Neural progenitor cell (in vitro differentiated cells): ENCODE data around the gene HIGD1B. TPM values are rescaled to one million over a fixed set of nuclear protein-coding genes. Genes with fewer than 3 reads are reported as not detected.

ENCODE experiments used
- DNase-seq: peaks from one replicate; pipeline ENCODE4 v3.0.0-alpha.2; 2016; ENCODE audit warnings: low spot score
- H2AFZ ChIP-seq: fragments of 200-600 bp; sonication (generic); replicated peaks from 2 replicates; pipeline ENCODE4 v1.6.1; 2016; ENCODE audit warnings: antibody characterized with exemption
- H3F3A ChIP-seq: fragments of 200-600 bp; sonication (generic); 2 replicates; pipeline ENCODE4 v1.6.1; 2016; ENCODE audit warnings: antibody characterized with exemption, low read depth
- H3K27ac ChIP-seq: fragments of 200-600 bp; sonication (generic); 2 replicates; pipeline ENCODE4 v1.5.1; 2016; ENCODE audit warnings: mild to moderate bottlenecking
- H3K27me3 ChIP-seq: fragments of 200-600 bp; sonication (generic); 2 replicates; pipeline ENCODE4 v1.6.1; 2016; ENCODE audit warnings: mild to moderate bottlenecking, moderate library complexity
- H3K36me3 ChIP-seq: fragments of 200-600 bp; sonication (generic); 2 replicates; pipeline ENCODE4 v1.5.1; 2016
- H3K4me1 ChIP-seq: fragments of 200-600 bp; sonication (generic); 2 replicates; pipeline ENCODE4 v1.6.1; 2016; ENCODE audit warnings: mixed run types
- H3K4me2 ChIP-seq: fragments of 200-600 bp; sonication (generic); 2 replicates; pipeline ENCODE4 v1.6.1; 2016
- H3K4me3 ChIP-seq: fragments of 200-600 bp; sonication (generic); 2 replicates; pipeline ENCODE4 v1.5.1; 2016
- H3K79me2 ChIP-seq: fragments of 200-600 bp; sonication (generic); 2 replicates; pipeline ENCODE4 v1.6.1; 2016; ENCODE audit warnings: low read depth
- H3K9ac ChIP-seq: fragments of 200-600 bp; sonication (generic); 2 replicates; pipeline ENCODE4 v1.6.1; 2016
- H3K9me3 ChIP-seq: fragments of 200-600 bp; sonication (generic); 2 replicates; pipeline ENCODE4 v1.5.1; 2016; ENCODE audit warnings: low read depth
- H4K20me1 ChIP-seq: fragments of 200-600 bp; sonication (generic); 2 replicates; pipeline ENCODE4 v1.6.1; 2016; ENCODE audit warnings: low read depth
- H3K27ac Mint-ChIP-seq: 3 replicates; pipeline ENCODE4 v1.8.0; 2021; ENCODE audit warnings: mixed read lengths
- H3K27me3 Mint-ChIP-seq: 2 replicates; pipeline ENCODE4 v1.8.0; 2022; ENCODE audit warnings: low read depth, mild to moderate bottlenecking, inconsistent platforms, moderate library complexity, mixed read lengths; ENCODE audit not compliant: insufficient read depth
- H3K36me3 Mint-ChIP-seq: 3 replicates; pipeline ENCODE4 v1.8.0; 2021; ENCODE audit warnings: mixed read lengths
- H3K4me1 Mint-ChIP-seq: 3 replicates; pipeline ENCODE4 v1.8.0; 2021; ENCODE audit warnings: mixed read lengths
- H3K4me3 Mint-ChIP-seq: 3 replicates; pipeline ENCODE4 v1.8.0; 2021; ENCODE audit warnings: mild to moderate bottlenecking, moderate library complexity, mixed read lengths
- H3K9me3 Mint-ChIP-seq: 3 replicates; pipeline ENCODE4 v1.8.0; 2020; ENCODE audit warnings: mixed read lengths
- EZH2 ChIP-seq: fragments of 200-600 bp; sonication (generic); IDR thresholded peaks from 2 replicates; pipeline ENCODE4 v1.6.1; 2017; ENCODE audit warnings: antibody characterized with exemption, mild to moderate bottlenecking, moderate library complexity
- EZH2phosphoT487 ChIP-seq: fragments of 200-600 bp; sonication (generic); IDR thresholded peaks from 2 replicates; pipeline ENCODE4 v1.6.1; 2017; ENCODE audit warnings: antibody characterized with exemption
- total RNA-seq: library from RNA; depleted of rRNA; stranded (reverse); fragments of >200 nt; gene quantifications from 2 replicates; pipeline ENCODE4 v1.2.3, GENCODE V29; 2015; ENCODE audit warnings: low replicate concordance
- TF ChIP-seq, protein P1 (sequence below): fragments of 200-600 bp; sonication (generic); IDR thresholded peaks from 2 replicates; pipeline ENCODE4 v1.5.1; 2017; ENCODE audit warnings: antibody characterized with exemption, mild to moderate bottlenecking

HIGD1B gene
- total RNA-seq, 1 donor from 2014 or later, result not detected

DNA sequence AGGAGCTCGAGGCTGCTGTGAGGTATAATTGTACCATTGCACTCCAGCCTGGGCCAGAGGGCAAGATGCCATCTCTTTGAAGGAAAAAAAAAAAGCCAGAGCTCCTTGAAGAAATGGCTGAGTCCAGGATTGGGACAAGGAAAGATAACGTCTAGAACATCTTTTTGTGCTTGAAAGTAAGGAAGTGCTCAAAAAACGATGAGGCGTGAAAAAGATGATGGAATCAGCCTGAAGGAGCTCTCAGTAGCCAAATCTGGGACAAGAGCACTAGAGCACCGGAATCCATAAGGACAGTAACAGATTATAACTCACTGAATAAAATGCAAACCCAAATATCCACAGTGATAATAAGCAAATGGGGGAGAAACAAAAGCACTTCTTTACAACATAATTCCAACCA is 29.4 kb downstream of the HIGD1B start:
- Mint-ChIP-seq H3K36me3 (peaks cover 17% of the 10 kb centered on the region), H3K27ac (no peak overlapping the region), H3K4me3 (no peak overlapping the region), H3K9me3 (no peaks in the 10 kb centered on the region), H3K4me1 (no peaks in the 10 kb centered on the region), H3K27me3 (peaks cover 4% of the 10 kb centered on the region)
- H4K20me1 ChIP-seq, result no peaks in the 10 kb centered on the region
- H3K4me2 ChIP-seq, result no peak overlapping the region
- H3K36me3 ChIP-seq, result peaks cover 6% of the 10 kb centered on the region
- no peak overlapping the region for H3K9ac ChIP-seq
- no peaks in the 10 kb centered on the region for H3K9me3 ChIP-seq
- H3K79me2 ChIP-seq, result no peaks in the 10 kb centered on the region
- H3K4me3 ChIP-seq, result no peak overlapping the region
- DNase-seq, result no peak
- H3F3A ChIP-seq, result peaks cover 7% of the 10 kb centered on the region
- no peak overlapping the region for H3K27ac ChIP-seq
- no peaks in the 10 kb centered on the region for H3K4me1 ChIP-seq
- no peak overlapping the region for H2AFZ ChIP-seq
- TF ChIP-seq EZH2 (no peak), EZH2phosphoT487 (no peak)
- TF ChIP-seq, protein P1, sequence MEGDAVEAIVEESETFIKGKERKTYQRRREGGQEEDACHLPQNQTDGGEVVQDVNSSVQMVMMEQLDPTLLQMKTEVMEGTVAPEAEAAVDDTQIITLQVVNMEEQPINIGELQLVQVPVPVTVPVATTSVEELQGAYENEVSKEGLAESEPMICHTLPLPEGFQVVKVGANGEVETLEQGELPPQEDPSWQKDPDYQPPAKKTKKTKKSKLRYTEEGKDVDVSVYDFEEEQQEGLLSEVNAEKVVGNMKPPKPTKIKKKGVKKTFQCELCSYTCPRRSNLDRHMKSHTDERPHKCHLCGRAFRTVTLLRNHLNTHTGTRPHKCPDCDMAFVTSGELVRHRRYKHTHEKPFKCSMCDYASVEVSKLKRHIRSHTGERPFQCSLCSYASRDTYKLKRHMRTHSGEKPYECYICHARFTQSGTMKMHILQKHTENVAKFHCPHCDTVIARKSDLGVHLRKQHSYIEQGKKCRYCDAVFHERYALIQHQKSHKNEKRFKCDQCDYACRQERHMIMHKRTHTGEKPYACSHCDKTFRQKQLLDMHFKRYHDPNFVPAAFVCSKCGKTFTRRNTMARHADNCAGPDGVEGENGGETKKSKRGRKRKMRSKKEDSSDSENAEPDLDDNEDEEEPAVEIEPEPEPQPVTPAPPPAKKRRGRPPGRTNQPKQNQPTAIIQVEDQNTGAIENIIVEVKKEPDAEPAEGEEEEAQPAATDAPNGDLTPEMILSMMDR, result no peak
- no peaks in the 10 kb centered on the region for H3K27me3 ChIP-seq

DNA sequence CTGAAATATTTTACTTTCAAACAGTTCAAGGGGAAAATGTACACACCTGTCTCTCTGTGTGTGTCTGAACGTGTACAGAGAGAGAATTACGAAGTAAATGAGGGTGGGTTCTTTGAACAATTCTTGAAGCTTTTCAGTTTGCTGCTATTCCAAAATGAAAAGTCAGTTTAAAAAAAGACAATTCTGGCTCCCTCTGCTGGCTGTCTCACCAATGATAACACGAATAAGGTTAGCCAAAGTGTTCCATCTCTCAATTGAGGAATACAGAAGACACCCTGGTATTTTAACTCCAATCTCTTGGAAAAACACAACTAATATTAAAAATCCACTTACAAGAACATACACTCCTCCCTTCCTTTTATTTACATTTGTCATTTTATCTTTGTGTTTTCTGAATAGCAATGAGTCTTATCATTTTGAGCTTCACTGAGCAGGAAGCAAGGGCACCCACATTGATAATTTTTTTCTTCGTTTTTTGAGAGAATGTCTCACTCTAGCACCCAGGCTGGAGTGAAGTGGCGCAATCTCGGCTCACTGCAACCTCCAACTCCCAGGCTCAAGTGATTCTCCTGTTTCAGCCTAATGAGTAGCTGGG is 31.0 kb downstream of the HIGD1B start:
- H3K36me3 ChIP-seq, result peaks cover 6% of the 10 kb centered on the region
- H2AFZ ChIP-seq, result no peak overlapping the region
- no peak overlapping the region for H3K9ac ChIP-seq
- H3K27me3 Mint-ChIP-seq, result peaks cover 4% of the 10 kb centered on the region
- H4K20me1 ChIP-seq, result no peaks in the 10 kb centered on the region
- peaks cover 25% of the 10 kb centered on the region for H3K36me3 Mint-ChIP-seq
- H3K27ac ChIP-seq, result no peak overlapping the region
- H3K79me2 ChIP-seq, result no peaks in the 10 kb centered on the region
- no peak overlapping the region for H3K4me3 Mint-ChIP-seq
- peaks cover 7% of the 10 kb centered on the region for H3F3A ChIP-seq
- DNase-seq, result peak; percentile 52
- no peaks in the 10 kb centered on the region for H3K27me3 ChIP-seq
- no peaks in the 10 kb centered on the region for H3K4me1 ChIP-seq
- H3K9me3 ChIP-seq, result no peaks in the 10 kb centered on the region
- no peak overlapping the region for H3K27ac Mint-ChIP-seq
- H3K4me3 ChIP-seq, result no peak overlapping the region
- H3K9me3 Mint-ChIP-seq, result no peaks in the 10 kb centered on the region
- TF ChIP-seq, protein P1, result peak; percentile 73
- TF ChIP-seq EZH2phosphoT487, result no peak
- no peaks in the 10 kb centered on the region for H3K4me1 Mint-ChIP-seq
- no peak overlapping the region for H3K4me2 ChIP-seq

DNA sequence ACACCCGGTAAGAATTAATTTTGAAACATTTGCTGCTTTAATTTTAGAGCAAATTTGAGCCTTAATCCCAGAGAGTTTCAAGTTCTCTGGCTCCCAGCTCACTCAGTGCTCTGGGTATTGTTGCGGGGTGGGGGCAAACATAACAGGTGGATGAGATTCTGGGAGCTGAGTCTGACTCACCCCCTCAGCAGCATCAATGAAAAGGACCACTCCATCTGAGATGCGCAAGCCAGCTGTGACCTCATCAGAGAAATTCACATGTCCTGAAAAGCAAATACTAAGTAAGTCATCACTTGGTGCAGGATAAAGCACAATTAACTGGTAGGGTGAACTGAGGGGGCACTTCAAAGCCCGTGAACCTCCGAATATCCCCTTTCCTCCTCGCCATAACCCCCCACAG is 31.7 kb downstream of the HIGD1B start:
- no peak for TF ChIP-seq EZH2phosphoT487
- TF ChIP-seq, protein P1, result no peak
- no peak for TF ChIP-seq EZH2
- no peak overlapping the region for H3K4me3 Mint-ChIP-seq
- Histone ChIP-seq H3K79me2 (no peaks in the 10 kb centered on the region), H3K4me3 (no peak overlapping the region), H3K9me3 (no peaks in the 10 kb centered on the region), H3K27me3 (no peaks in the 10 kb centered on the region), H3K27ac (no peak overlapping the region), H4K20me1 (no peaks in the 10 kb centered on the region), H3K4me2 (no peak overlapping the region), H3F3A (peaks cover 7% of the 10 kb centered on the region), H3K36me3 (peaks cover 6% of the 10 kb centered on the region), H2AFZ (no peak overlapping the region), H3K9ac (no peak overlapping the region), H3K4me1 (no peaks in the 10 kb centered on the region)
- peaks cover 4% of the 10 kb centered on the region for H3K27me3 Mint-ChIP-seq
- H3K27ac Mint-ChIP-seq, result no peak overlapping the region
- H3K36me3 Mint-ChIP-seq, result peaks cover 23% of the 10 kb centered on the region
- no peaks in the 10 kb centered on the region for H3K9me3 Mint-ChIP-seq
- no peak for DNase-seq
- H3K4me1 Mint-ChIP-seq, result no peaks in the 10 kb centered on the region
